ENCODE measurements around the gene PTPRA. TPM values are rescaled to one million over a fixed set of nuclear protein-coding genes. Genes with fewer than 3 reads are reported as not detected.

Gene PTPRA
- polyA plus RNA-seq, 1 donor, result 41.9 TPM

GRCh38 chr20:3077618-3078134, 204.4 kb downstream of the PTPRA start:
- no peak for DNase-seq

GRCh38 chr20:3080939-3081388, 207.7 kb downstream of the PTPRA start:
- no peak for DNase-seq

GRCh38 chr20:3081641-3082040, 208.4 kb downstream of the PTPRA start:
- no peak for DNase-seq

GRCh38 chr20:3082306-3082951, 209.1 kb downstream of the PTPRA start:
- no peak for DNase-seq

- no peak for DNase-seq
Observed at GRCh38 chr20:3082955-3083952, 210.0 kb downstream of the PTPRA start.

GRCh38 chr20:3084283-3084985, 211.2 kb downstream of the PTPRA start, which contains the start of gene AVP:
Gene AVP (minus strand): TSS chr20:3084724. CDS start chr20:3084674, 50 bp downstream.
- DNase-seq, result no peak

- DNase-seq, result no peak
Observed at GRCh38 chr20:3084986-3085360, 211.7 kb downstream of the PTPRA start.

GRCh38 chr20:3085571-3086072, 212.3 kb downstream of the PTPRA start:
- DNase-seq, result no peak

GRCh38 chr20:3088031-3088430, 214.8 kb downstream of the PTPRA start:
- DNase-seq, result no peak

Other genes starting within 250 kb of the PTPRA start
- 161 TPM for gene NOP56, start 220.8 kb upstream of the PTPRA start, polyA plus RNA-seq (ENCODE audit: insufficient read length)
- 105 TPM for gene IDH3B, start 209.3 kb upstream of the PTPRA start, polyA plus RNA-seq (ENCODE audit: insufficient read length)
- 6.9 TPM for gene EBF4, start 180.7 kb upstream of the PTPRA start, polyA plus RNA-seq (ENCODE audit: insufficient read length)
- 46.8 TPM for gene CPXM1, start 72.9 kb upstream of the PTPRA start, polyA plus RNA-seq (ENCODE audit: insufficient read length)
- not detected for gene C20orf141, start 58.5 kb upstream of the PTPRA start, polyA plus RNA-seq (ENCODE audit: insufficient read length)
- not detected for gene TMEM239, start 57.1 kb upstream of the PTPRA start, polyA plus RNA-seq (ENCODE audit: insufficient read length)
- gene PCED1A, start 32.8 kb upstream of the PTPRA start, polyA plus RNA-seq (ENCODE audit: insufficient read length), result 31.9 TPM
- gene VPS16, start 32.7 kb upstream of the PTPRA start, polyA plus RNA-seq (ENCODE audit: insufficient read length), result 24.7 TPM
- 0.35 TPM for gene GNRH2, start 170.1 kb downstream of the PTPRA start, polyA plus RNA-seq (ENCODE audit: insufficient read length)
- gene MRPS26, start 172.6 kb downstream of the PTPRA start, polyA plus RNA-seq (ENCODE audit: insufficient read length), result 35.9 TPM
- gene OXT, start 198.1 kb downstream of the PTPRA start, polyA plus RNA-seq (ENCODE audit: insufficient read length), result 0.50 TPM
- not detected for gene AVP, start 211.2 kb downstream of the PTPRA start, polyA plus RNA-seq (ENCODE audit: insufficient read length)